AG04449 (cell line): ENCODE measurements around the gene PLEKHA8.

Experiments
- CTCF ChIA-PET: fragments of 350-600 bp; formaldehyde crosslinking; extraction: SDS; loops from one replicate; lab custom pipeline; 2021; ENCODE audit warnings: antibody characterized with exemption; lab: Yijun Ruan, JAX
- POLR2A ChIA-PET: fragments of 400-600, 350-600 bp; formaldehyde crosslinking; extraction: SDS; loops from one replicate; lab custom pipeline; 2020; ENCODE audit warnings: antibody characterized with exemption, inconsistent platforms; lab: Yijun Ruan, JAX
- DNase-seq: peaks from one replicate; pipeline ENCODE4 v3.0.0-alpha.2; 2010; ENCODE audit warnings: low read depth, low spot score
- H3K4me3 ChIP-seq: 2 replicates; pipeline ENCODE4 v1.5.1; 2011; ENCODE audit warnings: low read depth, mild to moderate bottlenecking, control low read depth, low read length
- CTCF ChIP-seq: IDR thresholded peaks from one replicate; pipeline ENCODE4 v1.5.1; 2011; ENCODE audit warnings: mild to moderate bottlenecking, moderate library complexity, low read length, control low read depth, inconsistent platforms; ENCODE audit not compliant: insufficient read depth; ENCODE audit errors: missing control alignments

PLEKHA8 gene

GRCh38 chr7:29989257-29989995 lies 38.8 kb upstream of the PLEKHA8 start, which contains the start of gene SCRN1:
Gene SCRN1 (minus strand): TSS chr7:29989801. CDS start chr7:29969067, 20,734 bp downstream.
- POLR2A ChIA-PET, result interaction anchor here (0.9 kb wide), 1 partner anchor 38 kb away, joined by 3 read pairs; no protein-coding TSS in a partner anchor
- H3K4me3 ChIP-seq, result peak within 1 kb of the TSS; percentile 84
- CTCF ChIA-PET, result interaction anchor here (1.3 kb wide), 1 partner anchor 12 kb away, joined by 4 read pairs; no protein-coding TSS in a partner anchor
- no peak for TF ChIP-seq CTCF
- no peak for DNase-seq

- no peak for TF ChIP-seq CTCF
- no peak overlapping the region for H3K4me3 ChIP-seq
- POLR2A ChIA-PET, result no interaction called here
- DNase-seq, result no peak
- CTCF ChIA-PET, result no interaction called here
Observed at GRCh38 chr7:29990931-29991330, 37.3 kb upstream of the PLEKHA8 start.

- no peak overlapping the region for H3K4me3 ChIP-seq
- no peak for TF ChIP-seq CTCF
- no peak for DNase-seq
- POLR2A ChIA-PET, result no interaction called here
- CTCF ChIA-PET, result no interaction called here
Observed at GRCh38 chr7:29991937-29992336, 36.3 kb upstream of the PLEKHA8 start.

GRCh38 chr7:29993140-29993539 lies 35.1 kb upstream of the PLEKHA8 start:
- no peak for DNase-seq
- POLR2A ChIA-PET, result no interaction called here
- no peak for TF ChIP-seq CTCF
- no peak overlapping the region for H3K4me3 ChIP-seq
- CTCF ChIA-PET, result no interaction called here

GRCh38 chr7:29995652-29996051 lies 32.6 kb upstream of the PLEKHA8 start:
- CTCF ChIA-PET, result no interaction called here
- DNase-seq, result no peak
- TF ChIP-seq CTCF, result no peak
- H3K4me3 ChIP-seq, result no peak overlapping the region
- POLR2A ChIA-PET, result no interaction called here

GRCh38 chr7:29996321-29996720 lies 31.9 kb upstream of the PLEKHA8 start:
- no peak for TF ChIP-seq CTCF
- ChIA-PET POLR2A (no interaction called here), CTCF (no interaction called here)
- H3K4me3 ChIP-seq, result no peak overlapping the region
- DNase-seq, result no peak
